Heart left ventricle (tissue), 16 donors: Measurements from ENCODE around the gene CAV1. TPM values are rescaled to one million over a fixed set of nuclear protein-coding genes. Genes with fewer than 3 reads are reported as not detected.

ENCODE experiments used
- ATAC-seq, 4 donors: fragments of 200-7000 bp; cut with Tn5 transposase; one replicate each; pipeline ENCODE4 v1.9.1; 2020 to 2022; ENCODE audit warnings: moderate library complexity in 4 of 4, mild to moderate bottlenecking in 3 of 4, moderate number of reproducible peaks in 1 of 4
- DNase-seq, 5 donors: peaks; one replicate each; pipeline ENCODE4 v3.0.0-alpha.2; 2020
- H3K27ac ChIP-seq, 12 donors: fragments of 200-600 bp; sonication (generic) in 4 of 12; one replicate each; pipeline versions ENCODE4 v1.5.0 to v1.8.0; 2016 to 2022; ENCODE audit warnings: mild to moderate bottlenecking in 2 of 12
- H3K27me3 ChIP-seq, 9 donors: fragments of 200-600 bp; sonication (generic) in 2 of 9; one replicate each; pipeline versions ENCODE4 v1.5.1 to v1.8.0; 2016 to 2022; ENCODE audit warnings: mild to moderate bottlenecking in 3 of 9
- H3K36me3 ChIP-seq, 9 donors: fragments of 200-600 bp; sonication (generic) in 2 of 9; one replicate each; pipeline versions ENCODE4 v1.5.0 to v1.8.0; 2018 to 2022; ENCODE audit warnings: mild to moderate bottlenecking in 2 of 9
- H3K4me1 ChIP-seq, 12 donors: fragments of 200-600 bp; sonication (generic) in 4 of 12; one replicate each; pipeline versions ENCODE4 v1.5.0 to v1.8.0; 2016 to 2022; ENCODE audit warnings: mild to moderate bottlenecking in 3 of 12
- H3K4me3 ChIP-seq, 12 donors: fragments of 200-600 bp; sonication (generic) in 4 of 12; one replicate each; pipeline versions ENCODE4 v1.5.0 to v1.8.0; 2017 to 2022; ENCODE audit warnings: mild to moderate bottlenecking in 9 of 12, moderate library complexity in 4 of 12
- H3K9me3 ChIP-seq, 12 donors: fragments of 200-600 bp; sonication (generic) in 4 of 12; one replicate each; pipeline versions ENCODE4 v1.5.0 to v1.8.0; 2016 to 2022; ENCODE audit warnings: mild to moderate bottlenecking in 1 of 12
- CTCF ChIP-seq, 12 donors: fragments of 200-600 bp; sonication (generic) in 4 of 12; IDR thresholded peaks; one replicate each; pipeline versions ENCODE4 v1.5.0 to v1.8.0; 2018 to 2022; ENCODE audit warnings: antibody characterized with exemption in 12 of 12, mild to moderate bottlenecking in 5 of 12
- POLR2A ChIP-seq, 2 donors: fragments of 450-650 bp; IDR thresholded peaks; one replicate each; pipeline ENCODE4 v1.6.1; 2017; ENCODE audit warnings: antibody characterized with exemption in 2 of 2, mild to moderate bottlenecking in 2 of 2, moderate library complexity in 2 of 2
- WGBS, 4 donors: extraction: QIAGEN DNeasy Blood & Tissue Kit in 2 of 4; methylation state at CpG; one replicate each; pipeline versions ENCODE4 v1.1.5 to v1.1.7; 2013 to 2018; 5-methylcytosine and 5-hydroxymethylcytosine counted together
- intact Hi-C, 10 donors: fragments of 100-400 bp; cut with DNase I; formaldehyde crosslinking; loops; one replicate each; pipeline versions ENCODE4 v1.11.1 to v1.14.2; 2022
- polyA plus RNA-seq, 2 donors: library from polyadenylated mRNA; stranded (reverse); fragments of 200-250 nt; gene quantifications; one replicate each; pipeline ENCODE4 v1.2.3, GENCODE V29; 2013
- total RNA-seq, 9 donors: library from RNA; depleted of rRNA in 2 of 9; stranded (reverse); fragments of >200 nt in 2 of 9; fragmentation: NEBNext Ultra II Directional in 3 of 9; extraction: Animal tissue kit (Norgen Biotek cat#: 25700) in 3 of 9; gene quantifications; one replicate each; pipeline versions ENCODE4 v1.1.0 to v1.2.4, GENCODE V29; 2016 to 2023
- donor health status: ischemic (EF 13 %, LVEDD 7.1; RV severe dilation, severe dysfunction).
- donor health status: healthy with polysubstance abuse.
- donor health status: DM: no; HTN: yes; CAD: no.
- donor health status: DM: no; HTN: no; CAD: no.
- donor health status: ischemic (EF 25% LVEDD 6.9; RV normal size, moderate dysfunction).
- donor health status: ischemic (EF 25% LVEDD 5.7; RV mildly dilated, moderate dysfunction).
- donor health status: healthy.
- donor health status: DM: yes; HTN: yes; CAD: no.
- donor health status: ischemic (EF 35%, LVEDD 5.7; RV mildly dilated, moderate dysfunction).
- donor health status: nonischemic (EF 11% LVEDD 7.7; RV severe dilation, severe dysfunction).
- donor health status: DM: yes; HTN: yes; CAD: no.
- donor health status: PGD.
- donor health status: ischemic (EF 29% LVEDD 5.4; RV normal size, mild dysfunction).
- donor health status: nonischemic (EF 23%, LVEDD 6.1; RV moderate dilation, normal function).

CAV1 gene
- total and polyA plus RNA-seq, 11 donors: 125 to 408 (median 281) TPM

GRCh38 chr7:116565981-116566380 is 41.1 kb downstream of the CAV1 start:
- 84 to 93% (median 90%) methylated on average over 1 of the region's 1 CpG for WGBS, 4 donors
- intact Hi-C loops: no loop called here
- Histone ChIP-seq H3K36me3 (peaks cover 0 to 4% (median 0%) of the 10 kb centered on the region in 9 donors), H3K27me3 (no peaks in the 10 kb centered on the region), H3K9me3 (no peaks in the 10 kb centered on the region), H3K4me1 (peaks cover 0 to 20% (median 10%) of the 10 kb centered on the region in 12 donors), H3K4me3 (no peak overlapping the region), H3K27ac (no peak overlapping the region)
- no peak for DNase-seq
- no peak for ATAC-seq
- TF ChIP-seq POLR2A (IDR thresholded peaks at IDR 0.05): no peak
- no peak for TF ChIP-seq CTCF (IDR thresholded peaks at IDR 0.05)

- ATAC-seq: no peak
- Histone ChIP-seq H3K4me1 (peaks cover 0 to 25% (median 13%) of the 10 kb centered on the region in 12 donors), H3K36me3 (no peaks in the 10 kb centered on the region), H3K27ac (no peak overlapping the region), H3K4me3 (no peak overlapping the region), H3K9me3 (no peaks in the 10 kb centered on the region), H3K27me3 (no peaks in the 10 kb centered on the region)
- TF ChIP-seq POLR2A (IDR thresholded peaks at IDR 0.05) (no peak), CTCF (IDR thresholded peaks at IDR 0.05) (no peak)
- intact Hi-C loops: no loop called here
- no peak for DNase-seq
These were observed 41.8 kb downstream of the CAV1 start for GRCh38 chr7:116566666-116567065.

GRCh38 chr7:116569737-116570136 is 44.9 kb downstream of the CAV1 start:
- Histone ChIP-seq H3K36me3 (no peaks in the 10 kb centered on the region), H3K9me3 (no peaks in the 10 kb centered on the region), H3K27ac (peak overlapping the region in 1 of 12 donors; percentile 61), H3K27me3 (no peaks in the 10 kb centered on the region), H3K4me3 (no peak overlapping the region), H3K4me1 (peaks cover 0 to 47% (median 25%) of the 10 kb centered on the region in 12 donors)
- intact Hi-C loops: loop anchor here in 1 of 10 donors (5.0 kb wide), 1 partner anchor 42 kb away; the partner anchor contains the start of gene CAV1
- 60 to 76% (median 65%) methylated on average over 3 of the region's 3 CpGs for WGBS, 4 donors
- ATAC-seq: no peak
- TF ChIP-seq POLR2A (IDR thresholded peaks at IDR 0.05) (no peak), CTCF (IDR thresholded peaks at IDR 0.05) (no peak)
- DNase-seq: no peak

GRCh38 chr7:116570306-116570705 is 45.5 kb downstream of the CAV1 start:
- Histone ChIP-seq H3K36me3 (no peaks in the 10 kb centered on the region), H3K4me1 (peaks cover 0 to 51% (median 27%) of the 10 kb centered on the region in 12 donors), H3K4me3 (no peak overlapping the region), H3K9me3 (no peaks in the 10 kb centered on the region), H3K27ac (peak overlapping the region in 4 of 12 donors; percentile 13 to 61 (median 18)), H3K27me3 (no peaks in the 10 kb centered on the region)
- no peak for DNase-seq
- no peak for TF ChIP-seq POLR2A (IDR thresholded peaks at IDR 0.05)
- no peak for TF ChIP-seq CTCF (IDR thresholded peaks at IDR 0.05)
- no peak for ATAC-seq
- intact Hi-C loops: loop anchor here in 1 of 10 donors (5.0 kb wide), 1 partner anchor 43 kb away; the partner anchor contains the start of gene CAV1
